HUES48 (cell line): ENCODE results near the gene LYZL6.

Experiments
- H3K27ac ChIP-seq: one replicate; pipeline ENCODE4 v1.7.0; 2013; ENCODE audit warnings: low read depth, low read length, inconsistent platforms
- H3K27me3 ChIP-seq: 2 replicates; pipeline ENCODE4 v1.6.1; 2013; ENCODE audit warnings: mild to moderate bottlenecking, low read length; ENCODE audit not compliant: control insufficient read depth, insufficient read depth
- H3K36me3 ChIP-seq: 2 replicates; pipeline ENCODE4 v1.6.1; 2013; ENCODE audit warnings: low read length; ENCODE audit not compliant: control insufficient read depth, insufficient read depth
- H3K4me1 ChIP-seq: 2 replicates; pipeline ENCODE4 v1.6.1; 2013; ENCODE audit warnings: mild to moderate bottlenecking, low read length; ENCODE audit not compliant: control insufficient read depth, insufficient read depth
- H3K4me3 ChIP-seq: 2 replicates; pipeline ENCODE4 v1.5.1; 2013; ENCODE audit warnings: mild to moderate bottlenecking, low read depth, low read length
- H3K9ac ChIP-seq: 2 replicates; pipeline ENCODE4 v1.6.1; 2013; ENCODE audit warnings: mild to moderate bottlenecking, low read depth, low read length, moderate library complexity
- H3K9me3 ChIP-seq: 2 replicates; pipeline ENCODE4 v1.6.1; 2013; ENCODE audit warnings: low read length; ENCODE audit not compliant: control insufficient read depth, insufficient read depth

The LYZL6 gene

DNA sequence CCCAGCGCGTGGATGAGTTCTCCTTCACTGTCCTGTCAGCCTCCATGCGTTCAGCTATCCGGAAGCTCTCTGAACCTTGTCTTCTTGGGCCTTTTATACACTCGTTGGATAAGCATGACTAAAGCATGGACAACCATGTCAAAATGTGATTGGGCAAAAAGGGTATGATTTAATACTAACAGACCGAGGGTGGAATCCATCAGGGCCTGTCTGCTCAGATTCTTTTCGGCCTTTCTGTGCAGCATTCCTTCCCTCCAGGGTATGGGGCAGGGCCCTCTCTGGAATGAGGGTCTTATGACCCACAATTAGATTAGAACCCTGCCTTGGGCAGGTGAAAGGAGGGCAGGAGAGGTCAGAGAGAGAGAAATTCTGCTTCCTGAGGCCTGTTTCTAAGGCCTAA lies 49.3 kb downstream of the LYZL6 start:
- Histone ChIP-seq H3K27ac (no peak overlapping the region), H3K36me3 (no peaks in the 10 kb centered on the region), H3K4me3 (no peak overlapping the region), H3K9ac (no peak overlapping the region), H3K9me3 (no peaks in the 10 kb centered on the region), H3K4me1 (peaks cover 6% of the 10 kb centered on the region; the same call in 1 of the 2 replicates), H3K27me3 (no peaks in the 10 kb centered on the region)

DNA sequence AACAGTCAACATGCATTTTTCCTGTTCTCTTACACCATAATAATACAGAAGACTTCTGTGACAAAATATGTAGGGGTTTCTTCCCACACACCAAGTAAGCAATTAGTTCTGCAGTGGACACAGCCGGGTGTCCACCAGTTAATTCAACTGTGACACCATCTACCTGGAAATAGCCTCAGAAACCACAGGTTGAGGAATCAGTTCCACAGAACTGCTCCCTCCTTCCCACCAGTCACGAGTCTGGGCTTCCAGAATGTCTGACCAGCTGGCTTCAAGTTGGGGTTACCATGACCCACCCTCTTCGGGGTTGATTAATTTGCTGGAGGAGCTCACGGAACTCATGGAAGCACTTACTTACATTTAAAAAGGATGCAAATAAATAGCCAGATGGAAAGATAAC lies 49.8 kb downstream of the LYZL6 start:
- H3K9ac ChIP-seq: no peak overlapping the region
- H3K36me3 ChIP-seq: no peaks in the 10 kb centered on the region
- H3K4me3 ChIP-seq: no peak overlapping the region
- H3K4me1 ChIP-seq: peaks cover 6% of the 10 kb centered on the region; the same call in 1 of the 2 replicates
- no peak overlapping the region for H3K27ac ChIP-seq
- no peaks in the 10 kb centered on the region for H3K9me3 ChIP-seq
- H3K27me3 ChIP-seq: no peaks in the 10 kb centered on the region

DNA sequence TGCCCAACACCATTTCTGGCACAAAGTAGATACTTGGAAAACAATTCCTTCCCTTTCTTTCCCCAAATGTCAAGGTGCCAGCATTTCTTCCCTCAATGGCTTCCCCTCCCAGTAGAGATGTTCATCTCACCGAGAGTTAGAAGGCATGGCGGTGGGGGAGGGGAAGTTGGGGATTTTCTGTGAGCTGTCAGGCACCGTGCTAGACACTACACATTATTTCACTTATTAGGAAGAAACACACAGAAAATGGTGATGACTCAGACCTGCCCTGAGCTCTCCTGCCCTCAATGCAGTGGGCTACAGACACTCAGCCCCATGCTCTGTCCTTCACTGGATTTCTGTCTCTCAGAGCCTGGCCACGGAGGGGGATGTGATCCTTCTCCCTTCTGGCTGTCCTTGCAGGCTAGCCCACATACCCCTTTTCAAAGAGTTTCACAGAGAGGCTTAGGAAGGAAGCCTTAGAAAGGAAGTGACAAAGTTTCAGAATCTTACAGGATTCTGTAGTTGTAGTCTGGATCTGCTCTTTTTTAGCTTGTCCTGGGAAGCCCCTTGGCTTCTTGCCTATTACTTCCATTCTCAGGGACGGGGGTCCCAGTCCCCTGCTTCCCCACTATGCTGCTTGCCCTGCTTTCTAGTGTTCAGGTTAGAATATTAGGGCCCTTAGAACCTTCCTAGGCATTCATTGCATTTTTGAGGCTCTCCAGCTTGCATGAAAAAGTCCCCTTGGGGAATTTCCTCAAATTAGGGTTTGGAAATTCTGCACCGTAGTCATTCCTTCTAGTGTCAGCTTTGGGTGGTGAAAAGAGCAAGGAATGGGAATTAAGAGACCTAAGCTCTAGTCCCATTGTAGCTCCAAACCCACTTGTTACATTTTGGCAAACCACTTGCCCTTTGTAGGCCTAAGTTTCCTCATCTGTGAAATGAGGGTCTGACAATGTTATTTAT lies 51.1 kb downstream of the LYZL6 start:
- Histone ChIP-seq H3K27ac (no peak overlapping the region), H3K36me3 (no peaks in the 10 kb centered on the region), H3K27me3 (no peaks in the 10 kb centered on the region), H3K4me1 (peaks cover 6% of the 10 kb centered on the region; the same call in 1 of the 2 replicates), H3K4me3 (no peak overlapping the region), H3K9me3 (no peaks in the 10 kb centered on the region), H3K9ac (no peak overlapping the region)

DNA sequence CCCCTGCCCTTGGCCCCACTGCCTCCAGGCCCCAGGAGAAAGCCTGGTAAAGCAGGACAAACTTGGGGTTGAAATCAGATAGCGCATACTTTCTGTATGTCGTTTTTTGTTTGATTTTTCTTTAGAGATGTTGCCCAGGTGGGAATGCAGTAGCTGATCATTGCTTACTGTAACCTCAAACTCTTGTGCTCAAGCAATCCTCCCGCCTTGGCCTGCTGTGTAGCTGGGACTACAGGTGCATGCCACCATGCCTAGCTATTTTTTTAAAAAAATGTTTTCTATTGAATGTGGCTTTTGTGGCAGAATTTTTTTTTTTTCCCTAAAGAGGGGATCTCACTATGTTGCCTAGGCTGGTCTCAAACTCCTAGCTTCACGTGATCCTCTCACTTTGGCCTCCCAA lies 52.2 kb downstream of the LYZL6 start:
- Histone ChIP-seq H3K9me3 (no peaks in the 10 kb centered on the region), H3K9ac (no peak overlapping the region), H3K27me3 (no peaks in the 10 kb centered on the region), H3K36me3 (no peaks in the 10 kb centered on the region), H3K27ac (no peak overlapping the region), H3K4me1 (peaks cover 6% of the 10 kb centered on the region; the same call in 1 of the 2 replicates), H3K4me3 (no peak overlapping the region)

DNA sequence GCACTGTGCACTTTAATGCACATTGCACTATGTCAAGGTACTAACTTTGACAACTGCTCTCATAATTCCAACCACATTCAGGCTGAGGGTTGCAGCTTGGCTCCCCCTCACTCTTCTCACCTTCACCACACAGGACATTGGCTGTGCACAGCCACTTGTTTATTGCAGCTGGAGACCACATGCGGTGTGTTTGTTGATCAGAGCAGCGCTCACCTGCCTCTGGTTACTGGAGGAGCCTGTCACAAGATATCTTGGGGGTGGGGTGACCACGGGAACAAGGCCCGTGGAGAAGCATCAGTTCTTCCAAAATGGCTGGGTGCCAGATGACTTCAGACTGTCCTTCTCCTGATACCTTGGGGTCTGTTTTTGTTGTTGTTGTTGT lies 52.7 kb downstream of the LYZL6 start:
- Histone ChIP-seq H3K4me1 (peaks cover 6% of the 10 kb centered on the region; the same call in 1 of the 2 replicates), H3K4me3 (no peak overlapping the region), H3K27ac (no peak overlapping the region), H3K9ac (no peak overlapping the region), H3K27me3 (no peaks in the 10 kb centered on the region), H3K9me3 (no peaks in the 10 kb centered on the region), H3K36me3 (no peaks in the 10 kb centered on the region)

DNA sequence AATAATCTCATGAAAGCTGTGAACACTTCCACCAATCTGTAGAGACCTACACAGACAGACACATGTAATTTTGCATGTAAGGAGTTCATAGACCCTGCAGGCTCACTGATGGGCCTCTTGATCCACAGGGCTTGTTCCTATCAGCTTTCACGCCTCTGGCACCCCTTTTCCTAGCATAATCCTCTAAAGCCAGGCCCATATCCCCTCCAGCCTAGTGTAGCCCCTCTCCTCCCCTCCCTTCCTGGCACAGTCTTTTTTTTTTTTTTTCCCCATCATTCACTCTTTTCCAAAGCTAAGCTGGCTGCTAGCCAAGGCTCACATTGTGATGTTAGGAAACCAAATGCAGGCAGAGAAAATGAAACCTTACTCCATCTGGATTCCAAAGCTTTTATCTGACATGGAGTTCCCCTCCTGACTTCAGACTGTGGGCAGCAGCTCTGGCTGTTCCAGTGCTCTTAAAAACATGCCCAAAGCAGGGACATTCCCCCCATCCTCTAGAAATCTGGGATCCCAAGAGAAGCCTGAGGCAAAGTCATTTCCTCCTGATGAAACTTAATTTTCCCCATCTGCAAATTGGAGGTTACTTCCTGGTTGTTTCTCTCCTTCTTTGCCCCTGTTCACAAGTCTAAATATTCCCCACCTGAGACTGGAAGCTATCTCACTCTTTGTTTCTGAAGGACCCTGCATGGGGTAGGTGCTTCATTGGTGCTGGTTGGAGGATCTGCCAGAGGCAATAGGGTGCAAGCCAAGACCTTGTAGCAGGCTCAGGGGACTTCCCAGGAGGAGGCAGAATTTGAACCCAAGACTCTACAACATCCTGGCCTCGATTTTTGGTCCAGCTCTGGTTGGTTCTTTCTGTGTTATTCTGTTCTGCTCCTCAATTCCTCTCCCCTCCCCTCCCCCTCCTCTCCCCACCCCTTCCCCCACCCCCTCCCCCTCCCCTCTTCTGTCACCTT lies 53.4 kb downstream of the LYZL6 start:
- Histone ChIP-seq H3K4me3 (no peak overlapping the region), H3K9me3 (no peaks in the 10 kb centered on the region), H3K4me1 (peaks cover 6% of the 10 kb centered on the region; the same call in 1 of the 2 replicates), H3K27me3 (no peaks in the 10 kb centered on the region), H3K27ac (no peak overlapping the region), H3K9ac (no peak overlapping the region), H3K36me3 (no peaks in the 10 kb centered on the region)

DNA sequence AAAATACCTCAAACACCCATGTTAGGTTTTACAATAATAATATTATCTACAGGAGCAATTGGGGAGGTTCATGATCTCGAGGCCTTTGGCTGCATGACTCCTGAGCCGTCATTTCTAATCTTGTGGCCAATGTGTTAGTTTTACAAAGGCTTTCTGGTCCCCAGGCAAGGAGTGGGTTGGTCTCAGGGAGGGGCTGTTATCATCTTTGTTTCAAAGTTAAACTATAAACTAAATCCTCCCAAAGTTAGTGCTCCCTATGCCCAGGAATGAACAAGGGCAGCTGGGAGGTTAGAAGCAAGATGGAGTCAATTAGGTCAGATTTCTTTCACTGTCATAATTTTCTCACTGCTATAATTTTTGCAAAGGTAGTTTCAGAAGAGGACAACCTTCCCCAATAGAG lies 54.3 kb downstream of the LYZL6 start:
- no peak overlapping the region for H3K4me3 ChIP-seq
- no peak overlapping the region for H3K27ac ChIP-seq
- no peaks in the 10 kb centered on the region for H3K27me3 ChIP-seq
- H3K9me3 ChIP-seq: no peaks in the 10 kb centered on the region
- H3K9ac ChIP-seq: no peak overlapping the region
- no peaks in the 10 kb centered on the region for H3K36me3 ChIP-seq
- H3K4me1 ChIP-seq: peaks cover 6% of the 10 kb centered on the region; the same call in 1 of the 2 replicates
